GM19468 (cell line): ENCODE measurements around the gene INPP5E.

Experiments
- ATAC-seq: cut with Tn5 transposase; IDR thresholded peaks from one replicate; pipeline ENCODE4 v1.9.1; 2021; ENCODE audit warnings: mild to moderate bottlenecking, moderate library complexity, moderate number of reproducible peaks; ENCODE audit not compliant: unreplicated experiment; ENCODE audit errors: extremely low read depth

INPP5E gene

GRCh38 chr9:136473354-136473721 is 33.7 kb upstream of the INPP5E start:
- ATAC-seq = no peak

DNA sequence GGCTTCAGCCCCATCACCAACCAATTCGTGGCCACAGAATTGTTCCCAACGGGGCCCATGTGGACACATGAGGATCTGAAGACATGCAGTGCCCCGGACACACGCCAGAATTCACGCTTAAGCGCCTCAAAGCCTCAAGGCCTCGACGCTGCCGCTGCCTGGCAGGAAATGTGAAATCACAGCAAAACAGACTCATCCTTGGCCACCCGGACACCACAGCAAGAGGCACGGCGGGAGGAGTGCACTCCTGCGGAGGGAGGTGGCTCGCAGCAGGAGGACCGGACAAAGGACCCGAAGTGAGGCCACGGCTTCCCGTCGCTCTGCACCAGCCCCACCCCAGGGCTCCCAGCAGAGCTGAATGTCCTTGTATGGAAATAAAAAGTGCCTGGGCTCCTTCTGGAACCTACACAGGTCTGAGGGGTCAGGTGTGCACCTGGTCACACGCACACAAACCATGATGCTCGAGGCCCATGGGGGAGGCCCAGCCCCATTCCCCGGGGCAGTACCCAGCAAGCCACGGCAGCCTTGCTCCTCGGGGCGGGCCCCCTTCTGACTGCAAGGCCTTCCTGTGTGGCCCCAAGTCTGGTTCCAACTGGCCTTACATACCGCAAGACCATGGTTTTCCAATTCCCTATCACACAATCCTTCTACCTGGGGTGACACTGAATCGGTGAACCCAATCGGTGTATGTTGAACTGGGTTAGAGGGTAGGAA is 33.2 kb upstream of the INPP5E start:
- ATAC-seq = no peak

- no peak for ATAC-seq
These were observed 32.3 kb upstream of the INPP5E start for GRCh38 chr9:136471802-136472487.

DNA sequence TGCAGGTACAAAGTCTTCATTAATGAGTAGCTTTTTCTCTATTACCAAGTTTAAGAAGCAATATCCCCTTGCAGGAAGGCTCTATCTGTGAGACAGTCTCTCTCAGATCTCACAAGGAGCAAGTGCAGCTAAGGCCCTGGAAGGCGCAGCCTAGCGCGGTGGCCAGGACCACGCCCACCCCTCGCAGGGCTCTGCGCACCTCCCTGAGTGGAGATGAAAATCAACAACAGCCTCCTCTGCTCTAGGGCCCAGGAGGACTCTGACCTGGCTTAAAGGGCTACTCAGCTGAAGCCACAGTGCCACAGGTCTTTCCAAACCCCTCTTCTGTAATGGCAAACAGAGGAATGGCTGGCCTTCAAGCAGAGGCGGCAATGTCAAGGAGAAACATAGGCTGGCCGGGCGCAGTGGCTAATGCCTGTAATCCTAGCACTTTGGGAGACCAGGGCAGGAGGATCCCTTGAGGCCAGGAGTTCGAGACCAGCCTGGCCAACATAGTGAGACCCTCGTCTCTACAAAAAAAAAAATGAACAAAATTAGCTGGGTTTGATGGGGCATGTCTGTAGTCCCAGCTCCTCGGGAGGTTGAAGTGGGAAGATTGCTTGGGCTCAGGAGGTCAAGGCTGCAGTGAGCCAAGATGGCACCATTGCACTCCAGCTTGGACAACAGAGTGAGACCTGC is 31.3 kb upstream of the INPP5E start:
- no peak for ATAC-seq

DNA sequence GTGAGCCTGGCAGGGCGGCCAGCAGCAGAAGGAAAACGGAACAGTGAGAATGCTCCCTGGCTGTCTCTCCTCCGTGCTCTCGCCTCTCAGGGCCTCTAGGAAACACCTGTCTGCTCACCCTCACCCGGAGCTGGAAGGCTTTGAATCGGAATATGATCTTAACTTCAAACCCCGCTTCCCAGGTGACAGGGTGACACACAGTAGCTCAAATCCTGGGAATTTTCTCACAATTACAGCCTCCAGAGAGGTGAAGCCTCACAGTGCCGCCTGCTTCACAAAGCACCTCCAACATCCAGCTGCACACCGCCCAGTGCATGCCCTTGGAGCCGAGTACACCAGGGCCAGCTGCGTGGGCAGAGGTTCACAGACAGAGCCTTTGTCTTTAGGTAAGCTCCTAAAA is 30.7 kb upstream of the INPP5E start:
- ATAC-seq = no peak

DNA sequence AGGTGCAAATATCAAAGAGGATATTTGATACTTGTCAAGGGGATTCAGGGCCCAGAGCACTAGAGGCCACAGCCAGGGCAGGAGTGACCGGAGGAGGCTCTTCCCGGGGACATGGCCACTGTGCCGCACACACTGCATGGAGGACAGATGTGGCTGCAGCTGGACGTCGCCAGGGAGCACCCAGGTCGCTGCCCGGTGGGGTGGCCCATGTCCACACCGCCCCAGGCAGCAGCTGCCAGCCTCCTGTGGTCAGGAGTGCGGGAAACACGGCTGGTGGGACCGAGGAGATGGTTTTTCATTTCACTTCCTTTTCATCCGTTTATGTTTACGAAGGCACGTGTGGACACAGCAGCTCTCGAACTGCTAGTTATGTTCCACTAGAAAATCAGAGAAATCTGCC is 28.1 kb upstream of the INPP5E start:
- ATAC-seq = no peak

DNA sequence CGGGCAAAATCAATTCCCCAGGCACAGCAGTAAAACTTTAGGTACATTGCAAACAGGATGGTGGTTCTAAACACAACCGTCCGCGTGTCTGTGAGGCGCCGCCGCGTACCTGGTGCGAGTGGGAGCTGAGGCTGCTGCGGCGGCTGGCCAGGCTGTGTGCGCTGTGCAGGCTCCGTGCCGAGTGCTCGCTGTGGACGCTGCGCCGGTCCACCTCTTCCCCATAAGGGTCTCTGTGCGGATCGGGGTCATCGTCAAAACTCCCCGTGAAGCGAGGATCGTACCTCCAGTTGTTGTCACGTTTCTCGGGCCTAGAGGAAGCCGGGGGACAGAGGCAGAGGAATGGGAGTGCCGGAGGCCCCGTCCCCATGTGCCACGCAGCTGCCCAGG is 26.5 kb upstream of the INPP5E start:
- no peak for ATAC-seq

- no peak for ATAC-seq
These were observed 26.0 kb upstream of the INPP5E start for GRCh38 chr9:136465500-136466154.

GRCh38 chr9:136464241-136464640 is 24.6 kb upstream of the INPP5E start:
- ATAC-seq = no peak

DNA sequence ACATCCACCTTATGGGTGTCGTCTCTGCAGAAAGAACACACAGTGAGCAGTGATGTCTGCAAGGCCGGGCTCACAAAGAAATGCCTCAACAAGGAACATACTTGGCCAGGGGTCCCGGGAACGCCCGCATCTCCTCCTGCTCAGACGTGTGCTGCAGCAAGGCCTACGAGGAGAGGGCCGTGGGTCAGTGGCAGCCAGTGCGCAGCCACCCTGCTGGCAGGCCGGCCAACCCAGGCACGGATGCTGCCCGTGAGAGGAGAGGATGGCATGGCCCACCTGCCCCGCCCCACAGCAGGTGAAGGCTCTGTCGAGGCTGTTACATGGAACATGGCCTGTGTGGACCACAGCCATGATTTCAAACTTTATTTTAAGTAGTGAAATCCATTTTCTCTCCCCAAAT is 23.9 kb upstream of the INPP5E start:
- no peak for ATAC-seq

GRCh38 chr9:136462664-136463063 is 23.0 kb upstream of the INPP5E start:
- no peak for ATAC-seq

DNA sequence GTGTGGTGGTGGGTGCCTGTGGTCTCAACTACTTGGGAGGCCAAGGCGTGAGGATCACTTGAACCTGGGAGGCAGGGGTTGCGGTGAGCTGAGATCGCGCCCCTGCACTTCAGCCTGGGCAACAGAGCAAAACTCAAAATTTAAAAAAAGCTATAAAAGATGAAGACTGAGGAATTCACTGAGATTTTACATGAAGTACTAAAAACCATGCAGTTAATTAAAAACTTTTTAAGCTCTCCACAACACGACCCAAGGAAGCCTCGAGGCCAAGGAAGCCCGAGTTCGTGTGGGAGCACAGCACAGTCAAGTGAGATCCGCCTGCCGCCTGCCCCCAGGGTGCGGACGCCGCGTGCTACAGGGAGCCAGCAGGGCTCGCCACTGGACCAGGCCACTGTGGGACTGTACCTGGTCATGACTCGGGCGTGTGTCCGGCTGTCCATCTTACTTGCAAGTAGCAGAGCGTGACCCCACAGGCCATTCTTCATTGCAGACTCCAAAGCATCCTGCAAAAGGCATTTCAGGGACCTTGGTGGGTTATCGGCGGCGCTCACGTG is 21.2 kb upstream of the INPP5E start:
- no peak for ATAC-seq

DNA sequence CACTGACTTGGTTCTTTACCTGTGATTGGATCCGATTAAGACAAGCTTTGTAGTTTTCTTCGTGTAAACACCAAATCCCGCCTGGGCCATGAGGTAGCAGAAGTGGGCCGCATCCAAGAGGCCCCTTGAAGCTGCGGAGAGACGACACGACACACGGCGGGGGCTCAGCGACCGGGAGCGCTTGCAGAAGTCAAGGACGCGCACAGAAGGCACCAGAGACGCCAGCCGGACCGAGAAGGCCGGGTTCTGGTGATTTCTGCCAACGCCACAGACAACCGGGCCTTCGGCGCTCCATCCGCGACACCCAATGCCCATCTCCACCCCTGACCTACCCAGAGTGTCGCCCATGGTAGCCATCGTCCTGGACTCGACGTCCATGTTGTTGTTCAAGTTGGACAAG is 19.8 kb upstream of the INPP5E start:
- no peak for ATAC-seq

- ATAC-seq = no peak
These were observed 17.7 kb upstream of the INPP5E start for GRCh38 chr9:136457326-136457725.

DNA sequence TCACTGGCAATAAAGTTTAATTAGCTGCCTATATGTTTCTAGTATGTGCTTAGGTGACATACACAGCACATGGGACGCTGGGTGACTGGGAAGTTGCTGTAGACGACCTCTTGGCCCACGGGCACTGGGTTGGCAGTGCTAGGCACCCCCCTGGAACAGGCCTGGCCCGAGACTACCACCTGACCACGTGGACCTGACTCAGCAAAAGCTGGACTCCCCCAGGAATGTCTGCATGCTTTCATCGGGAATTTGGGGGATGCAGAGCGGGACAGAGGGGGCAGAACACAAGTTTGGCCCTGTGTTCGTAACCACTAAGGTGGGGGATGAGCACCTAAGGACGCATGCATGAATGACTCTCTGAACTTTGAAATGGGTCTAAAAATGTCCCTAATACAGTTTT is 16.6 kb upstream of the INPP5E start:
- no peak for ATAC-seq

- no peak for ATAC-seq
These were observed 15.7 kb upstream of the INPP5E start for GRCh38 chr9:136455043-136456002.

DNA sequence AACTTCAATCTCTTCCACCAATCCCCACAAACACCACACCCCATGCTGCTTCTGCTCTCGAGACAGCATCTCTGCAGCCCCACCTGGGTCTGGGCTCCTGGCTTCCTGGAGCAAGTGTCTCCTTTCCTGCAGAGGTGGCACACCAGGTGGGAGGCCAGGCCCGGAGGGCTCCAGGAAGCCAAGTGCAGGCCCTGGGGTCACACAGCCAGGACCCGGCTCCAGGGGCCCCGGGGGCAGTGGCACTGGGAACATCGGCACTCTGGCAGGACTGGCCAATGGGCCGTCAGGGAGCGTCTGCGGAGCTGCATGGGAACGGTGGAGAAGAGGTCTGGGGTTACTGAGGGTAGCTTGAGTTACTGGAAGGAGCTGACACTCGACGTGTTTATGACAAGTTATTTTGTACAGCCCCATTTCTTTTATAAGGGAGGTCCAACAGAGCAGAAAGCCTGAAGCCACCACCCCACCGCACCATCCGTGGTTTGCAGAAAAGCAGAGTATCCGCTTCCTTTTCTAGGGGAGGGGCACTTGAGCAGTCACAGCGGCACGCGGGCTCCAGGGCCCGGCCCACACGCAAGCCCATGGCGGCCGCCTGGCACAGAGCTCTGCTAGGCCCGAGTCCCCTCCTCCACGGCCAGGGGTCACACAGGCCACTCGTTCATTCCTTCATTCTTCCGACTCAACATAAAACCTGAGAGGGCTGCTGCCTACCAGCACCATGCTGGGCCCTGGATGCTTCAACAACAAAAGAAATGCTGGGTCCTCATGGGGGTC is 14.6 kb upstream of the INPP5E start:
- ATAC-seq = no peak

- ATAC-seq = no peak
These were observed 13.7 kb upstream of the INPP5E start for GRCh38 chr9:136453326-136453725.
